ENCODE data around the gene CCDC6. TPM values are rescaled to one million over a fixed set of nuclear protein-coding genes. Genes with fewer than 3 reads are reported as not detected.

The CCDC6 gene
- total and polyA plus RNA-seq, 2 of the 8 experiments (the other 6 are each of a cell fraction or from before 2014, with no cell fraction given), result 42.2 to 74.4 TPM

GRCh38 chr10:59851864-59852263 lies 54.5 kb downstream of the CCDC6 start (continued):
- TF ChIP-seq NANOG (IDR thresholded peaks at IDR 0.05; ENCODE audit: insufficient read depth, low read depth, low read length, poor library complexity, severe bottlenecking), result no peak

Measured in H1 (cell line).